Occipital lobe (tissue), 2 donors: ENCODE measurements around the gene CCND2. TPM values are rescaled to one million over a fixed set of nuclear protein-coding genes. Genes with fewer than 3 reads are reported as not detected.

Experiments used
- DNase-seq: peaks from one replicate; lab custom pipeline; 2025; lab: John Stamatoyannopoulos, UW
- total RNA-seq: library from RNA; depleted of rRNA; stranded (reverse); fragments of >200 nt; gene quantifications from one replicate; pipeline ENCODE4 v1.2.3, GENCODE V29; 2014

The CCND2 gene
- total RNA-seq, 1 donor from 2014 or later, result 300 TPM

DNA sequence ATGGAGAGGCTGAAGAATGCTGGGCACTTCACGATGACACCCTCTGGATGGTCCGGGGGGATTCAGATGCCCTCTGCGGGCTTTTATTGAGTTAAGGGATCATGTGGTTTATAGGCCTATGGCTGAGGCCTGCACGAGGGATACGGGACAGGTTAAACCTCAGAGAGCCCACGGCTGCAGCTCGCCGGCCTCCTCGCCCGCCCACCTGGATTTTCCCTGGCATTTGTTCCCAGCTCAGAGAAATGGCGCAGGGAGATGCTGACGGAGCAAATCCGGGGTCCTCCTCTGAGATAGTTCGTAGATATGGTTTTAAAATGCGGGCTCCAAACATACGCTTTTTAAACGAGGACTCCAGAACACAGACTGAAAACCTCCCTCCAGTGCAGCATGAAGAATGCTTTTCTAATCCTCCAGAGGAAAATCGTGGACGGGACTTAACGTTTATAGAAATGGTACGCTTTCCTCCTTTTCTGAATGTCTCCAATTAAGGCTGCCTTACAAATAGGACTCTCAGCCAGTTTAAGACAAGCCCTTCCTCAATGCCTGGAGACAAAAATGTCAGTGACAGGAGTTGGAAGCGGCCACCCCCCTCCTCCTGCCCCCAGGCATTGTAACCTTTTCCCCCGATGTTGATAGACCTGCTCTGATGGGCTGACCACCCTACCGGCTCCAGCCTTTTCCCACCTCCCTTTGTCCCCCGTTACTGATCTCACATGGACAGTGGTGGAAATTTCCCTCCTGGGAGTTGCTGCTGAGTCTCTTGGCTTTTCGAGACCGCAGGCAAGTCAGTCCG lies 16.6 kb downstream of the CCND2 start:
- DNase-seq, result no peak

DNA sequence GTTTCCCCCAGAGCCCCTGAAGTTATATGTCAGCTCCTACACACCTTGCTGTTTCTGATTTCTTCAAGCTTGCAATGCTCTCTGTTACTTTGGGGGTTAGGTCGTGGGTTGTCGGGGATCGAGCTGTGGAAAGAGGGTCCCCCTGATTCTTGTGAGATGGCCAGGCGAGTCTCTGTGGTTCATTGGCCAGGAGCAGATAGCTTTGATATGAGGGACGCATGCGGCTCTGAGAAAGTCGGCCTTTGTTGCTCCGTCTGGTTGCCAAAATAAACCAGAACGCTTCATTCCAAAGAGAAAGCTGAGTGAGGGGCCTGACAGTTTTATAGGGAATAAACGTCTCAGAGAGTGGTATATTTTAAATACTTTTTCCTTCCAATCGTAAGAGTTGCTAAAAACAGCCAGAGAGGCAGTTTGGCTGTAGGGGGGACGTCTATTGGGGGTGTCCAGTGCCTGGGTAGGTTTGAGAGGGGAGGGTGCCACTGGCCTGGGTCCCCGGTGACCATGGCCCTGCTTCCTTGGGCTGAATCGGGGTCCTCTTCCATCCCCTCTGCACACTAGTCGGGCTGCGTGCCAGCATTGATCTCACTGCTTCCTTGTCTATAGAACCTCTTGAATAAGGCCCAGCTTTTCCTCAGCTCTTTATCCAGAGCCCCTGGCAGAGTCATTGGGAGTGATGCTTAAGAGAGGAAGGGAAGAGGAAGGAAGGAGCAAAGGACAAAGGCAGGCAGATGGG lies 18.9 kb downstream of the CCND2 start:
- DNase-seq, result no peak

DNA sequence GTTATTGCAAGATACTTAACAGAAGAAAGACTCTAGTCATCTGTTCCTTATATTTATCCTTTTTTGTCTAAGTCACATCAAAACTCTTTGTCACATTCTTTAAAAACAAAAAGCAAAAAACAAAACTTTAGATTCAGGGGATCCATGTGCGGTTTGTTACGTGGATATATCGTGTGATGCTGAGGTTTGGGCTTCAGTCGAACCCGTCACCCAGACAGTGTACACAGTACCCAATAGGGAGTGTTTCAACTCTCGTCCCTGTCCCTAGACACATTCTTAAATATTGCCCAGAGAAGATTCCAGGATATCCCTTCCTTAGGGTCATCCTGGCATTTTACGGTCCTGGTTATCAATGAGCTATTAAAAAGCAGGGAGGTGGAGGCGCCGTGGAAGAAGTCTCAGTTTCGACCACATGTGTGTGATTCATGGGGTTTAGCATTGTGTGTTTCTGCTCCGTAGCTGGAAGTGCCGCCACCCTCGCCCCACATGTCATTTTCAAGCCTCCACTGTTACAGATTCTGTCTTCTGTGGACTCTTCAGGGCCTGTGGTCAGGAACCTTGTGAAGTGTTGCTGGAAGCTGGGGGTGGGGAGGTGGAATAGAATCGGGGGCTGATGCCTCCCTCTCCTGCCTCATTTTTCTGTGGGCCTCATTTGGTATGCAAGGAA lies 19.9 kb downstream of the CCND2 start:
- no peak for DNase-seq

DNA sequence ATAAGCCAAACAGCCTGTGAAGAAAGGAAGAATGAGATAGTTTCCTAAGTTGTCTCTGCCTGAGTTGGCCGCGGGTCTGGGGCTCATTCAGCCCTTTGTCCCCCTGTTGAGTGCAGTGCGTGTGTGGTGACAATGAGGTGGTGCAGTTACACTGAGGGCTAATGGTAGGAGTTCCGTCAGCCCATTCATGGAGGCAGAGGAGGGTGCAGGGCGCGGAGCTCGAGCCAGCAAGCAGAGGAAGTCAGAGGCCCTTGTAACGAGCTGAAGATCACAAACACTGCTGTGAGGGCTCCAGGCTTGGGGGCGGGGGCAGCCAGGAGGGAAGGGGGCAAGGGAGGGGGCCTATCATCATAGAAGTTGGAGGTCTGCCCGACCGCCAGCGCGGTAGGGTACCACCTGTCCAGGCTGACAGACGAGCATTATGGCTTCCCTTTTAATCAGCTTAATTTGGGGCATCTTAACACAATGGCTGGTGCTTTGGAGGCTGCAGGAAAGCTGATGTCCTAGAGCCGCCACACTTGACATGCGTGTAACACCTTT lies 20.5 kb downstream of the CCND2 start:
- no peak for DNase-seq

DNA sequence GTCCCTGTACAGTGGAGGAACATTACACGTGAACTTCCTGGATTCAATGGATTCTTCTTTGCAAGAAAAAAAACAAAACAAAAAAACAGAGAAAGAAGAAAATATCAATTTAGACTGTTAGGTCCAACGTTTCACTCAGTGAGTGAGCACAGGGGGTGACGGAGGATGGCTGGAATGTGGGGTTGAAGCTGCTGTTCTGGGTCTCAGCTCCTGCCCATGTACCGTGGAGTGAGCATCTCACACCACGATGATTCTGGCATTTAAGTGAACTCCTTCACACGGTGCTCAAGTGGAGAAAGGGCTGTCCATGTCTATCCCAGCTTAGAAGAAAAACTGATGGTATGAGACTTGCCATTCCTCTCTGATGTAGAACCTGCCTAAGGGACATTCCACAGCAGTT lies 23.2 kb downstream of the CCND2 start:
- DNase-seq, result no peak

DNA sequence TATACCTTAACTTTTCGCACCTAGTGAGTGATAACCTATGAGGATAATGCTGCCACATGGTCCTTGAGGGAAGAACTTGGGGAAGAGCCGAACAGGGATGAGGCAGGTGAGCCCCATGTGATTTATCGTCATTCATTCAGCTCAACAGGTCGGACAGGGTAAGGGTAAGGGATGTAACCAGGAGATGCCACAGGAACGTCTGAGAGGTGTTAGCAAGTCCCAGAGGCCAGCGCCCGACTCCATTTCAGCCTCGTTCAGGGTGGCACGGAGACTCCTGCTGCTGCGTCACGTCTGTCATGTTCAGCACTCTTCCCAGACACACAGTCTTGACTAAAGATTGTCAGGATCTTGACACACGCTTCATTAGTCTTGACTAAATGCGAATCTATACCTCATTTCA lies 24.1 kb downstream of the CCND2 start:
- DNase-seq, result no peak

DNA sequence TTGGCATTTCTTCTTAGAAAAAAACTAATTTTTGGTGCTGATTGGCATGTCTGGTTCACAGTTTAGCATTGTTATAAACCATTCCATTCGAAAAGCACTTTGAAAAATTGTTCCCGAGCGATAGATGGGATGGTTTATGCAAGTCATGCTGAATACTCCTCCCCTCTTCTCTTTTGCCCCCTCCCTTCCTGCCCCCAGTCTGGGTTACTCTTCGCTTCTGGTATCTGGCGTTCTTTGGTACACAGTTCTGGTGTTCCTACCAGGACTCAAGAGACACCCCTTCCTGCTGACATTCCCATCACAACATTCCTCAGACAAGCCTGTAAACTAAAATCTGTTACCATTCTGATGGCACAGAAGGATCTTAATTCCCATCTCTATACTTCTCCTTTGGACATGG lies 27.3 kb downstream of the CCND2 start:
- no peak for DNase-seq

DNA sequence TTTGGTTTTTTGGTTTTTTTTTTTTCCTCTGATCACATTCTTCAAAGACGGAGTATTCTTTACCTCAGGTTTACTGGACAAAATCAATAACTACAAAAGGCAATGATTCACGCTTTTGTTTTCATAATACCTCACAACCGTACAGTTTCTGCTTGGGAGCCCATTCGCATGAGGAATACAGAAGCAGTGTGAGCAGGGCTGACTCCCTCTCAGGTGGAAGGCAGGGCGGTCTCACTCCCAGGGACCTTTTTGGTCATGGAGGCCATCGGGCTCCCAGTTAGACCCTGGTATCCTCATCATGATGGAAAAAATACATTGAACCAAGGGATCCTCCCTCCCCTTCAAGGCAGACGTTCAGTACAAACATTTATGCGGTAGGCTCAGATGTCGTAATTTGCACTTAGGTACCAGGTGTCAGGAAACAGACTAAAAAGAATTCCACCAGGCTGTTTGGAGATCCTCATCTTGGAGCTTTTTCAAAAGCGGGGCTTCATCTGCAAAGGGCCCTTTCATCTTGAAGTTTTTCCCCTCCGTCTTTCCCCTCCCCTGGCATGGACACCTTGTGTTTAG lies 28.5 kb downstream of the CCND2 start:
- no peak for DNase-seq

DNA sequence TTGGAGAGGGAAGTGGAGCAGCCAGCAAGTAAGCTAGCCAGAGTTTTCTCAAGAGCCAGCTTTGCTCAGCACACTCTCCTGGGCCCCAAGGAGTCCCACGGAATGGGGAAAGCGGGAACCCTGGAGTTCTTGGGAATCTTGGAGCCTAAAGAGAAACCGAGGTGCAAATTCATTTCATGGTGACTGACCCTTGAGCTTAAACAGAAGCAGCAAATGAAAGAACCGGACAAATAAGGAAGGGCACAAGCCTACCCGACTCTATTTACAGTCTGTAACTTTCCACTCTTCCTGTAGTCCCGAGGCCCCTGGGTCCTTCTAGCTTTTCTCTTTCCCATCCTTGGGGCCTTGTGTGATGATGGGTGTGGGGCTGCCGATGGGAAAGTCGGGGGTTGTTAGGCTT lies 29.3 kb downstream of the CCND2 start:
- DNase-seq, result no peak

DNA sequence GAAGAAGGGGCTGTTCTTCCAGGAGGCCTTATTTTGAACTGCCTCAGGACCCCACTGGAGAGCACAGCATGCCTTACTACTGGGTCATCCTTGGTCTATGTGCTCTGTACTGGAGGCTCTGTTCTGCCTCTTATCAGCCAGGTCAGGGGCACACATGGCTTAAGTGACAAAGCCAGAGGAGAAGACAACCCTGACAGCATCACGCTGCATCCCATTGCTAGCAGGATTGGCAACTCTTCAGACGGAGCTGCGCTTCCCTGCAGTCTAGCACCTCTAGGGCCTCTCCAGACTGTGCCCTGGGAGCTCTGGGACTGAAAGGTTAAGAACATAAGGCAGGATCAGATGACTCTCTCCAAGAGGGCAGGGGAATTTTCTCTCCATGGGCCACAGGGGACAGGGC lies 30.2 kb downstream of the CCND2 start:
- DNase-seq, result no peak

DNA sequence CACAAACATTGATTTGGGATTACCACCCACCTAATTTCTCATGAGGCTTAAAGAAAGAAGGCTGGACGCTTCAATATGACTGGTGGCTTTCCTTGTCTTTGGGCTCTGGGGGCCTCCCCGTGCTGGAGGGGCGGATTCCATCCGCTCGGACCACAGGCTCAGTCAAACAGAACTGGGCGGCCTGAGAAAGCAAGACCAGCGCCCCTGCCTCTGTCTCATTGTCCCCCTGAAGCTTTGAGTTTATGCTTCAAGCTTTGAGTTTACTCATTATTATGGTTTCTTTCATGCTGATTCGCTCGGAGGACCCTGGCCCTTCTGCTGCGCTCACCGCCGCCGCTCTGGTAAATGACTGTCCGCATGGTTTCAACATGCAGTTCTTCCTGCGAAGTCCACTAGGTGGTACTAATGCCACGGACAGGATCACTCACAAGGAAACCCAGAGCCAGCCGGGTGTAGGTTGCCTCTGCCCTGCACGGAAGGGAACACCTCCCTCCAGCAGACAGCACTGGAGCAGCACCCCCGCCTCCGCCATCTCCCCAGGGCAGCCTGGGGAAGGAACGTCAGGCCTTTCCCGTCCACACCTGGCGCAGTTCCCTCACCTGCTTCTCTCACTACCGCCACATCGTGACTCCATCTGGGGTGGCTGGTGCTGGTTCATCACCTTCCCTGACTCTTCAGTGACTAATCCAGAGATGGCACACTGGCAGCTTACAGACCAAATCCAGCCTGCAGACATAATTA lies 34.2 kb downstream of the CCND2 start:
- peak; percentile 69 for DNase-seq

DNA sequence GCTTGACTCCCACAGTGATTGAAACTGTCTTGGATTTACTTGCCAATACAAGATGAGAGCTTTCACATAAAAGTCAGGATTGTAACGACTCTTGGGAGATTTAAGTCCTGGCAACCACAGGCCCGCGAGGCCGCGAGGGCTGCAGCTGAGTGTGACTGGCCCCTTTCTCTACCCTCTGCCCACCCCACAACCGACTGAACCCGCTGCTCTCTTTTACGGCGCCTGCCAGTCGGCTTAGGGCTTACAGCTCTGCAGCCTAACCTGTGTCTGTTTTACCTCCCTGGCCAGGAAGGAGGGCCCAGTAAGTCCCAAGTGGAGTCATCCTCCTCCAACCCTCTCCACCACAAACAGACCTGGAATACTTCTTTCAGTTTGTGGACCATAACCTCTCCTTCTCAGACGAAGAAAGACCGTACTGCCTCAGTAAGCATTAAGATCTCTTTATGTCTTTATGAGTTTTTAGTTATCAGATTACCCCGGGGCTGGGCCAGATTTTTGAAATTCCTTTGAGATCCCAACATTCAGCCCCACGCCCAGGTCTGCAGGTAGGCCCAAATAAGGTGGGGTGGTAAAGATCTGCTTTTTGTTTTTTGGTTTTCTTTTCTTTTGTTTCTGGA lies 34.9 kb downstream of the CCND2 start:
- DNase-seq, result no peak

DNA sequence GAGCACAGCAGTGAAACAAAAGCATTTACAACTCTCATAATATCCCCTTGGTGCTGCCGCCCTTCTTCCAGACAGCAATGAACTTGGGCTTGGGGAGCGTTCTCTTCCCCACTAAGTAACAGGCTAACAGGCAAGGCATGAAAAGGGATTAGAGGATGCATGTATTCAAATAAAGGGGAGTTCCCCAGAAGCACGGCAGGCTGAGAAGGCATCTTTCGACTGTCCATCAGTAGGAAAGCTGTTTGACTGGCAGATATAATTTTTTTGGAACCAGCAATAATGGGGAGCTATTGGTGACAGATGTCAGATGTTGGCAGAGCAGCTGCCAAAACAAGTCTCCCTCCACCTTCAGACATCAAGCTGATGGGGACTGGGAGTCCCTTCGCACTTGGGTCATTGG lies 38.2 kb downstream of the CCND2 start:
- no peak for DNase-seq

DNA sequence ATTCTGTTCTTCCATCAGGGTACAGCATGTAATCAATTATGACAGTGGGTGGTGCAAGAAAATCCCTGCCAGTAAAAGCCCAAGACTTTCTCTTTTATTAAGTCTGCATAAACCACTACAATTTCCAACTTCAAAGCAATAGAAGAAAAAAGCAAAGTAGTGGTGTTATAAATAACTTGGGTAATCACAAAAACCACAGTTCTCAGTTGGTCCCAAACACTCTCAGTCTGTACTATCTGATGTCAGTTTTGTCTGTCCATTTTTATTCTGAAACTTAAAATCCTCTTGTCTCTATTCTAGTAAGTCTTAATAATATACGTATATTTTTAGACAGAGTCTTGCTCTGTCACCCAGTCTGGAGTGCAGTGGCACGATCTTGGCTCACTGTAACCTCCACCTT lies 38.7 kb downstream of the CCND2 start:
- DNase-seq, result no peak

DNA sequence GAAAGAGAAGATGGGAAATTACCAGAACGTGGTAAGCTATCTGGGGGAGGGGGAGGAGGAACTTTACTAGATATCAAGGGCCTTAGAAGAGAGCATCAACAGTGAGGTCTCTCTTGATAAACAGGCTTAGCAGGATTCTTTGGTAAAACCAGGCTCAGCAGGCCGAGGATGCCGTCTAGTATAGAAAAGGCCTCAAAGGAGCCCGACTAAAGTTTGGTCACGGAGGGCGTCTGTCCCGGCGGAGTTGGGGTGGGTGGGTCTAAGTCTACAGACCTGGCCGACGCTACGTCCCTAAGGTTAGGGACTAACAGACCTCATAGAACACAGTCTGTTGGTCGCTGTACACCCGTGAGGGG lies 46.9 kb downstream of the CCND2 start:
- no peak for DNase-seq

DNA sequence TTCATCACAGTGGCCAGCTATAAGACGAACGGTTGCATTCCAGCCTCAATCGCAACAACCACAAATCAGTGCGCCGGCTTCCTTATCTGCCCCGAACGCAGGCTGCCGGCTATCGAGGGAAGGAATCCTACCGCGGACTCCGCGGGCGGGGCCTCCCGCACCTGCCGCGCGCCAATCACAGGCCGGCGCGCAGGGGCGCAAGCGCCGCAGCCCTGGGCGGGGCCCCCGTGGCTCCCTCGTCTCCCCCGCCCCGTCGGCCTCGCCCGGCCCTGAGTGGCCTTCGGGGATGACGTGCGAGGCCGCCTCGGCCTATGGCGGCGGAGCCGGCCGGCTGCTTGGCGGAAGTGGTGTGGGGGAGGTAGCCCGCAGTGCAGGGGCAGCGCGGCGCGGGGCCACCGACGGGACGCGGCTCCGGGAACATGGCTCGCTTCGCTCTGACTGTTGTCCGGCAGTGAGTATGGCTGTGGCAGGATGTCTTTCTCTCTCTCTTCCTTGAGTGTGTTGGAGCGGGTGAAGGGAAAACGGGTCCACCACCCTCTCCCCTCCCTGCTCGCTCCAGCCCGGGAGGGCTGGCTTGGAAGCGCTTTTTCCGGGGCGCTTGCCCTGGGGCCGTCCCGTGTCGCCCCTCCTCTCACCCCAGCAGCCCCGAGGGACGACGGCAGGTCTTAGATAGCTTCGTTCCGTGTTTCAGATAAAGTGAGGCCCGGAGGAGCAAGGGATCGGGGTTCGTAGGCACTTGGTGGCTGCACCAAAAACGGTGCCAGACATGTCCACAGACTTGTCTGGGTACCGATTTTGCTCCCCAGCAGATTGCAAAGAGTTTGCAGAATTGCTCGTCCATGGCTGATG lies 47.5 kb downstream of the CCND2 start, which contains the start of gene TIGAR:
Gene TIGAR, plus strand, starts transcription at position 361 of the 849 bp plus-strand sequence. Its CDS starts 59 bp downstream, at position 420.
- peak; percentile 93 for DNase-seq

DNA sequence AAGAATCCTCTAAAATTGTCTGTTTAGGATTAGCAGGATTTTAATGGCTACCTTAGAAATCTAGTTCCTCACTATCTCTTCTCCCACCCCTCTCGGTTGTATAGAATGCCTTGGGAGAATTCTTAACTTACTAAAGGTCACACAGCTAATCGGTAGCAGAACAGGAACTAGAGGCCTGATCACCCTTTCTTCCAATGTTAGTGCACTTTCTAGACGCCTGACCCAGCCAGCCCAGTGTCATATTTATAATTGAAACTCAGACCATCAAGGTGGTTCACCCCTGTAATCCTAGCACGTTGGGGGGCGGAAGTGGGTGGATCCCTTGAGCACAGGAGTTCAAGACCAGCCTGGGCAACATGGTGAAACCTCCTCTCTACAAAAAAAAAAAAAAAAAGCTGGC lies 49.2 kb downstream of the CCND2 start:
- no peak for DNase-seq
